Esophagus muscularis mucosa (tissue), 4 donors: ENCODE data around the gene TEX35. TPM values are rescaled to one million over a fixed set of nuclear protein-coding genes. Genes with fewer than 3 reads are reported as not detected.

Experiments used
- DNase-seq: peaks from one replicate; pipeline ENCODE4 v3.0.0-alpha.2; 2017; ENCODE audit errors: extremely low spot score
- H3K27ac ChIP-seq, 4 donors: fragments of 200-600 bp; sonication (generic); replicated peaks in 1 of 4; 1 replicate in 3 of 4; 2 replicates in 1 of 4; pipeline ENCODE4 v1.5.1; 2016 to 2019; ENCODE audit warnings: mild to moderate bottlenecking in 1 of 4
- H3K27me3 ChIP-seq, 4 donors: fragments of 200-600 bp; sonication (generic); one replicate each; pipeline versions ENCODE4 v1.5.1 to v1.6.0; 2016 to 2019
- H3K36me3 ChIP-seq, 4 donors: fragments of 200-600 bp; sonication (generic); one replicate each; pipeline ENCODE4 v1.5.1; 2016 to 2019
- H3K4me1 ChIP-seq, 4 donors: fragments of 200-600 bp; sonication (generic); one replicate each; pipeline ENCODE4 v1.5.1; 2016 to 2019
- H3K4me3 ChIP-seq, 4 donors: fragments of 200-600 bp; sonication (generic); 1 replicate in 2 of 4; 2 replicates in 2 of 4; pipeline ENCODE4 v1.5.1; 2016 to 2019; ENCODE audit warnings: mild to moderate bottlenecking in 4 of 4, moderate library complexity in 1 of 4
- H3K9me3 ChIP-seq, 4 donors: fragments of 200-600 bp; sonication (generic); 1 replicate in 3 of 4; 2 replicates in 1 of 4; pipeline ENCODE4 v1.5.1; 2016 to 2019
- CTCF ChIP-seq, 3 experiments: fragments of 200-600 bp in 2 of 3; fragments of 450-650 bp in 1 of 3; sonication (generic) in 2 of 3; IDR thresholded peaks; one replicate each; pipeline ENCODE4 v1.5.1; 2017 to 2019; ENCODE audit warnings: antibody characterized with exemption in 3 of 3, mild to moderate bottlenecking in 2 of 3, moderate library complexity in 1 of 3
- EP300 ChIP-seq: sonication (generic); formaldehyde crosslinking; IDR thresholded peaks from one replicate; pipeline ENCODE4 v1.6.1; 2017; ENCODE audit warnings: antibody characterized with exemption
- POLR2A ChIP-seq: fragments of 450-650 bp; IDR thresholded peaks from one replicate; pipeline ENCODE4 v1.6.1; 2017; ENCODE audit warnings: antibody characterized with exemption, moderate library complexity, mild to moderate bottlenecking, low read depth
- POLR2AphosphoS5 ChIP-seq, 2 donors: sonication (generic); formaldehyde crosslinking; IDR thresholded peaks; one replicate each; pipeline ENCODE4 v1.6.1; 2017; ENCODE audit warnings: antibody characterized with exemption in 2 of 2
- WGBS: methylation state at CpG from one replicate; pipeline ENCODE4 v1.1.5; 2018; 5-methylcytosine and 5-hydroxymethylcytosine counted together
- intact Hi-C: fragments of 100-400 bp; cut with DNase I; formaldehyde crosslinking; loops from one replicate; pipeline ENCODE4 v1.15.1; 2023
- small RNA-seq, 3 donors: library from RNA; depleted of rRNA; stranded (forward); fragments of <200 nt; gene quantifications; one replicate each; pipeline ENCODE3, GENCODE V24; 2016
- total RNA-seq, 4 donors: library from RNA; depleted of rRNA; stranded (reverse); fragments of >200 nt; gene quantifications; one replicate each; pipeline versions ENCODE4 v1.1.0 to v1.2.1, GENCODE V29; 2016

TEX35 gene
- total RNA-seq, 4 donors from 2014 or later: not detected

GRCh38 chr1:178565586-178565985 lies 52.7 kb downstream of the TEX35 start:
- H3K36me3 ChIP-seq: no peaks in the 10 kb centered on the region
- TF ChIP-seq EP300 (no peak), POLR2AphosphoS5 (IDR thresholded peaks at IDR 0.05) (no peak)
- intact Hi-C loops: no loop called here
- peaks cover 0 to 5% (median 0%) of the 10 kb centered on the region in 4 donors for H3K9me3 ChIP-seq
- no peaks in the 10 kb centered on the region for H3K27me3 ChIP-seq
- WGBS: 87% methylated on average over 3 of the region's 3 CpGs
- no peak for DNase-seq
- H3K27ac ChIP-seq: no peak overlapping the region
- H3K4me3 ChIP-seq: no peak overlapping the region
- H3K4me1 ChIP-seq: no peaks in the 10 kb centered on the region

GRCh38 chr1:178566187-178566586 lies 53.3 kb downstream of the TEX35 start:
- H3K27me3 ChIP-seq: no peaks in the 10 kb centered on the region
- H3K36me3 ChIP-seq: no peaks in the 10 kb centered on the region
- DNase-seq: no peak
- no peak overlapping the region for H3K27ac ChIP-seq
- H3K9me3 ChIP-seq: peaks cover 0 to 5% (median 0%) of the 10 kb centered on the region in 4 donors
- no peak overlapping the region for H3K4me3 ChIP-seq
- WGBS: 98% methylated on average over 3 of the region's 3 CpGs
- intact Hi-C loops: no loop called here
- TF ChIP-seq CTCF (IDR thresholded peaks at IDR 0.05) (no peak), POLR2AphosphoS5 (IDR thresholded peaks at IDR 0.05) (no peak), EP300 (no peak), POLR2A (no peak)
- no peaks in the 10 kb centered on the region for H3K4me1 ChIP-seq

GRCh38 chr1:178571807-178572206 lies 58.9 kb downstream of the TEX35 start:
- H3K4me3 ChIP-seq: no peak overlapping the region
- 75% methylated on average over 4 of the region's 4 CpGs for WGBS
- no peak overlapping the region for H3K27ac ChIP-seq
- peaks cover 0 to 3% (median 0%) of the 10 kb centered on the region in 4 donors for H3K9me3 ChIP-seq
- H3K4me1 ChIP-seq: peaks cover 0 to 5% (median 2%) of the 10 kb centered on the region in 4 donors
- intact Hi-C loops: no loop called here
- no peaks in the 10 kb centered on the region for H3K36me3 ChIP-seq
- no peaks in the 10 kb centered on the region for H3K27me3 ChIP-seq
- DNase-seq: no peak
- TF ChIP-seq EP300 (no peak), POLR2AphosphoS5 (IDR thresholded peaks at IDR 0.05) (no peak), POLR2A (no peak), CTCF (IDR thresholded peaks at IDR 0.05) (no peak)

Small RNAs within 50 kb of the gene (small RNA-seq; reads per million reads assigned to genes)
- gene RF00017 (0 reads per million in 3 donors), gene RNA5SP69 (0 reads per million in 3 donors)

Other genes starting within 250 kb of the TEX35 start
- gene CLEC20A, start 16.1 kb upstream of the TEX35 start, total RNA-seq: not detected
- gene RALGPS2, start 212.1 kb downstream of the TEX35 start, total RNA-seq: 10 to 100 TPM in 3 of 4 donors, 1 to 10 TPM in 1; 9.3 to 22.8 (median 17.3) TPM